Right cardiac atrium (tissue), 5 donors: ENCODE results near the gene ZCCHC3. TPM values are rescaled to one million over a fixed set of nuclear protein-coding genes. Genes with fewer than 3 reads are reported as not detected.

Source experiments
- ATAC-seq, 2 donors: fragments of 200-7000 bp; cut with Tn5 transposase; one replicate each; pipeline versions ENCODE4 v1.8.0 to v1.9.1; 2020; ENCODE audit warnings: moderate library complexity in 2 of 2, mild to moderate bottlenecking in 1 of 2
- DNase-seq, 3 donors: peaks; one replicate each; pipeline ENCODE4 v3.0.0-alpha.2; 2020
- H3K27ac ChIP-seq: one replicate; pipeline ENCODE4 v1.5.1; 2013; ENCODE audit warnings: mild to moderate bottlenecking, low read length, control low read depth, moderate library complexity
- H3K27me3 ChIP-seq: one replicate; pipeline ENCODE4 v1.6.1; 2013; ENCODE audit not compliant: control insufficient read depth, insufficient read depth
- H3K4me1 ChIP-seq: one replicate; pipeline ENCODE4 v1.6.1; 2013; ENCODE audit warnings: low read length; ENCODE audit not compliant: control insufficient read depth, insufficient read depth
- H3K4me3 ChIP-seq: one replicate; pipeline ENCODE4 v1.5.1; 2013; ENCODE audit warnings: low read length, control low read depth
- H3K9me3 ChIP-seq: one replicate; pipeline ENCODE4 v1.6.1; 2013; ENCODE audit warnings: low read length; ENCODE audit not compliant: control insufficient read depth
- WGBS: extraction: QIAGEN DNeasy Blood & Tissue Kit; methylation state at CpG from one replicate; pipeline ENCODE4 v1.1.7; 2013; 5-methylcytosine and 5-hydroxymethylcytosine counted together
- intact Hi-C, 4 donors: fragments of 100-400 bp; cut with DNase I; formaldehyde crosslinking; loops; one replicate each; pipeline versions ENCODE4 v1.11.0 to v1.14.0; 2022 to 2023
- polyA plus RNA-seq: library from polyadenylated mRNA; stranded (reverse); fragments of 200-250 nt; gene quantifications from one replicate; pipeline ENCODE4 v1.2.3, GENCODE V29; 2013
- total RNA-seq, 4 donors: library from RNA; stranded (reverse); fragmentation: NEBNext Ultra II Directional; extraction: Animal tissue kit (Norgen Biotek cat#: 25700); gene quantifications; one replicate each; pipeline ENCODE4 v1.2.1, GENCODE V29; 2021
- donor health status: healthy with polysubstance abuse.
- donor health status: DM: no; HTN: yes; CAD: no.
- donor health status: DM: no; HTN: no; CAD: no.
- donor health status: DM: no; HTN: yes; CAD: no; lungs with severe emphysema.
- donor health status: DM: yes; HTN: yes; CAD: no.

Gene ZCCHC3
- total and polyA plus RNA-seq, 5 donors = 10.5 to 14.3 (median 13.6) TPM

DNA sequence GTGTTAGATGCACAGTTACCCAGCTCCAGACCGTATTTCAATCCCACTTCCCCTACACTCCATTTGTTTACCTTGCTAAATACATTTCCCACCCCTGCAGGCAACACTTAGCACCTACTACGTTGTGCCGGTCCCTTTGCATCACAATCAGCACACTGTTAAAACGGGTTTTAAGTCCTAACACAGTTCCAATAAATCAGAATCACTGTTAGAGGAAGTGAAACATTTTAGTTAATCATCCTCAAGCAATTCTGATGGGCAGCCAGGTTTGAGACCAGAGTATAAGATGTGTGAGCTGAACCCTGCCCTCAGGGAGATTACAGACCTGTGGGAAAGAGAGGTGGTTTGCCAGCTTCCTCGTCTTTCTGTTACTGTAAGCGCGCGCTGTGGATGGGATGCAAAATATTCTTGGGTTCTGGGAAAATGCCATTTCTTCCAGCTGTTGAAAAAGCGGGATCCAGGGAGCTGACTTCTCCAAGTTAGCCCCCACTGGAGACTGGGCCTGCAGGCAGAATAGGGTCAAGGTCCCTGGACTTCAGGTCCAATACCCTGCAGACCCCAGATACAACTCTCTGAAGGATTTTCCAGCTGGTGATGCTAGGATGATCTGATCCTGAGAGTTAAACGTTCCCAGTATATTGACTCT lies 3.1 kb downstream of the ZCCHC3 start:
- DNase-seq (no peak), ATAC-seq (no peak)
- WGBS = 25% methylated on average over 10 of the region's 10 CpGs
- H3K4me3 ChIP-seq = peak overlapping the region; percentile 25
- H3K4me1 ChIP-seq = peaks cover 14% of the 10 kb centered on the region
- H3K9me3 ChIP-seq = no peaks in the 10 kb centered on the region
- no peak overlapping the region for H3K27ac ChIP-seq
- intact Hi-C loops = no loop called here
- H3K27me3 ChIP-seq = no peaks in the 10 kb centered on the region

DNA sequence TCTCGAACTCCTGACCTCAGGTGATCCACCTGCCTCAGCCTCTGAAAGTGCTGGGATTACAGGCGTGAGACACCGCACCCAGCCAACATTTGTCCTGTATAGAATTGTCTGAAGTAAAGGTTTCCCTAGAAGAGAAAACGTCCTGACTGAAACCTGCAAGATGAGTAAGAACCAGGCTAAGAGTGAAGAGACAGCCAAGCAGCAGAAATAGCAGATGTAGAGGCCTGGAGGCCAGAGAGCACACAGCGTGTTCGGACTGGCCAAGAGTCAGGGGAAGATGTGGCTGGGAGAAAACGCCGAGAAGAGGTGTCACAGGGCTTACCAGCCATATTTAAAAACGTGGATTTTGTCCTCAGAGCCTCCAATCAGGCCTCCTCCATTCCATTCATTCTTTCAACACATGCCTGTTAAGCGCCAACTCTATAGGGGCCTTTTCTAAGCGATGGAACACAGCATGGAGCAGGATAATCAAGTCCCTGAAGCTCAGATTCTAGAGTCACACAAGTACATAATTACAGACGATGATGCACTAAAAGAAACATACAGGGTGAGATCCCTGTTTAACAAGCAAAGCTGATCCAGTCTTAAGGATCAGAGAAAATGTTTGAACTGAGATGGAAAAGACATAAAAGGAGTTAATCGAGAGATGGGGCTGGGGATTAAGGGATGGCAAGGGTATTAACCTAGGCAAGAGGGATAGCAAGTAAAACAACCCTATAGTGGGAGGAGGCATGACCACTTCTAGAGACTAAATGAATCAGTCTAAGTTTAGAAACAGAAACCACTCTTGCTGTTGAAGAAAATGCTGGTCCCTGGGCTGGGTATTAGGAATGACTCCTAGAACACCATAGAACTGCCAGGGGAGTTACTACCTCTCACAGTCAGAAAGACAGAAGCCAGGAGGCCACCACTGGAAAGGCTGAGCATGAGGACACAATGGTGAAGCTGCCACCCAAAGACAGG lies 4.8 kb downstream of the ZCCHC3 start:
- intact Hi-C loops = no loop called here
- ATAC-seq (no peak), DNase-seq (no peak)
- 69% methylated on average over 13 of the region's 13 CpGs for WGBS
- Histone ChIP-seq H3K4me1 (peaks cover 14% of the 10 kb centered on the region), H3K27ac (no peak overlapping the region), H3K9me3 (no peaks in the 10 kb centered on the region), H3K27me3 (no peaks in the 10 kb centered on the region), H3K4me3 (no peak overlapping the region)

DNA sequence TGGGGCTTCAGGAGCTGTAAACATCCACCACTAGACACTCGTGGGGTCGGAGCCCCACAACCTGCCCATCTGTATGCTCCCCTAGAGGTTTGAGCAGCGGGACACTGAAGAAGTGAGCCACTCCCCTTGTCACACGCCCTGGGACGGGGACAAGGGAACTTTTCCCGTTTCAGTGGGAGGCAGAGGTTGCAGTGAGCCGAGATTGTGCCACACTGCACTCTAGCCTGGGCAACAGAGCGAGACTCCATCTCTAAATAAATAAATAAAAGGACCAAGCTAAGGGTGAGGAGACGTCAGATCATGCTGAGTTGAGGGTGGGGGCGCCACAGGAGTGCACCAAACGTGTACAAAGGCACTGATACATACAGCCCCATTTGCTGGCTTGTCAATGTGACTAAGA lies 8.4 kb downstream of the ZCCHC3 start:
- Histone ChIP-seq H3K27me3 (no peaks in the 10 kb centered on the region), H3K9me3 (no peaks in the 10 kb centered on the region), H3K4me3 (no peak overlapping the region), H3K27ac (no peak overlapping the region), H3K4me1 (peaks cover 6% of the 10 kb centered on the region)
- intact Hi-C loops = no loop called here
- no peak for DNase-seq
- no peak for ATAC-seq
- 68% methylated on average over 11 of the region's 11 CpGs for WGBS

DNA sequence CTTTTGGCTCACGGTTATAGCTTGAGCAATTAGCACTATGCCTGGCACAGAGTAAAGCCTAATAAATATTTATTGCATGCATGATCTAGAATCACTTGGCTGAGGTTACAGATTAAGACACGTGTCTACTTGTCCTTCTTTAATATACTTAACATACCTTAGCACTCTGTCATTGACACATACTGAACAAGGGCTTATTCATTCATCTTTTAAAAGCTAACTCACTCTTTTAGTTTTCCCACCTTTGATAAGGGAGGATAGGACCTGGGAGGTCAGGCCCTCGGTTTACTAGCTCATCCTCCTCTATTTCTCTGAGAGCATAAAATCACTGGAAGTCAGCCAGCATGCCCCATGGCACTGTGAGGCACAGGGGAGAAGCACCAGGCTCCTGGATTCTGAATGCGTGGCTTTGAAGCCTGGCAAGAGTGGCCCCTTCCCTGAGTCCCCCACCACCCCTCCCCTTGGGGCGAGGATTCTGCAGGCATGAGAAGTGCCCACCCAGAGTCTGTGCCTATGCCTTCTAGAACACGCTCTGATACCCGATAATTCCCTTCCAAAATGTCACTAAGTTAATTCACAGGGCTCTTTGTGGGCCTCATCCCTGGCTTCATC lies 11.2 kb downstream of the ZCCHC3 start:
- H3K9me3 ChIP-seq = no peaks in the 10 kb centered on the region
- no peaks in the 10 kb centered on the region for H3K27me3 ChIP-seq
- DNase-seq = peak in 1 of 3 donors; percentile 55
- intact Hi-C loops = no loop called here
- no peak overlapping the region for H3K27ac ChIP-seq
- no peak overlapping the region for H3K4me3 ChIP-seq
- no peak for ATAC-seq
- no peaks in the 10 kb centered on the region for H3K4me1 ChIP-seq
- 62% methylated on average over 7 of the region's 7 CpGs for WGBS

DNA sequence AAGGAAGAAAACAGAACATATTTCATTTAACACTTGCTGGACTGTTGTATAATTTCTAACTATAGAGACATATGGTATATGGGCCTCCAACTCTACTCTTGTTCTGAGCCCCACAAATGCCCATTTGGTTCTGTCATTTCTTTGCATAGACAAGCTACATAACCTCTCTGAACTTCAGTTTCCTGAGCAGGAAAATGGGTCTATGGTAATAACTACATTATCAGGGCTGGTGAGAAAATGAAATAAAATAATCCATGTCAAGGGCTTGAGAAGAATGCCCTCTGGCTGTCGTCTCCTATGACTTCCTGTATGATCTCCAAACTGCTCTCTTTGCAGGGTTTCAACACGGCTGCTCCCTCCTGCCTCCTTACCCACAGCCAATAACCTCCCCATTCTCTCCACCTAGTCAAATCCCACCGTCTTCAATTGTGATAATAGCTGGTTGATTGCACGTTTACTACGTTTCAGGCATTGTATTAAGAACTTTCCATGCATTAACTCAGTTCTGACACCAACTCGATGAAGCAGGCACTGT lies 12.0 kb downstream of the ZCCHC3 start:
- Histone ChIP-seq H3K27ac (peak overlapping the region; percentile 93), H3K4me3 (peak overlapping the region; percentile 78), H3K9me3 (no peaks in the 10 kb centered on the region), H3K4me1 (no peaks in the 10 kb centered on the region), H3K27me3 (no peaks in the 10 kb centered on the region)
- WGBS = 4% methylated on average over 6 of the region's 6 CpGs
- DNase-seq = no peak
- peak; percentile 20 to 22 for ATAC-seq
- intact Hi-C loops = no loop called here

DNA sequence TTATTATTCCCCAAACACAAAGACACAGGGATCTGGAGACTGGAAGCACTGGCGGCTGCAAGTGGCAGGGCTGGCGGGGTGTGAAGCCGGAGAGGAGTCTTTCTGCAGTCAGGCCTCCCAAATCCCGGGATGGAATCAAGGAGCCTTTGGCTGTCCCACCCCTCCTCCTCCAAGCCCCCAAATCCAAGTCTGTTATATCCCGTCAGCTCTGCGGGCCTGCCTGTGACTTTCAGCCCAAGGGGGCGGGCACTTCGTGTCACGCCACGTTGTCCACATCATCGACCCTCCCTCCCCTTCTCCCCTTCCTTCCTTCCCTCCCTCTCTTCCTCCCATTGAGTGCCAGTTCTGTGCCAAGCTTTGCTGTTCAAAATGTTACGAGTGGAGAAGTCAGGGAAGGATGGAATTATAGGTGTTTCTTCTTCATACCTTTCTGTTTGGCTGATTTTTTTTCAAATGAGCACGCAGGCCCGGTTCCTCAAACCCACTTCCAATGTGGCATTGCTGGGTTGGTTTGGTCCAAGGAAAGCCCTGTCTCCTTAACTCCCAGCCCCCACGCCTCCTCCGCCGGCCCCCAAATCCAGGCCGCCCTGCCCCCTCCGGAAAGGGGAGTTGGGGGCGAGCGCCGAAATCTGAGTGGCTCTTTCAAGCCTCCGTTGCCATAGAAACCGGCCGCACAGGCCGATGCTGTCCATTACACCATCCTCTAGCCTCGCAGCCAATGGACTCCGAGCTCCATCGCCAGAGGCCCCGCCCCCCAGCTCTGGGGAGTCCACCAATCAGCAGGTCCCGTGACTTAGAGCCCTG lies 12.7 kb downstream of the ZCCHC3 start:
- ATAC-seq (peak; percentile 100), DNase-seq (peak; percentile 99)
- intact Hi-C loops = no loop called here
- H3K4me1 ChIP-seq = no peaks in the 10 kb centered on the region
- H3K4me3 ChIP-seq = peak overlapping the region; percentile 78
- no peaks in the 10 kb centered on the region for H3K27me3 ChIP-seq
- 3% methylated on average over 31 of the region's 31 CpGs for WGBS
- H3K9me3 ChIP-seq = no peaks in the 10 kb centered on the region
- peak overlapping the region; percentile 93 for H3K27ac ChIP-seq

DNA sequence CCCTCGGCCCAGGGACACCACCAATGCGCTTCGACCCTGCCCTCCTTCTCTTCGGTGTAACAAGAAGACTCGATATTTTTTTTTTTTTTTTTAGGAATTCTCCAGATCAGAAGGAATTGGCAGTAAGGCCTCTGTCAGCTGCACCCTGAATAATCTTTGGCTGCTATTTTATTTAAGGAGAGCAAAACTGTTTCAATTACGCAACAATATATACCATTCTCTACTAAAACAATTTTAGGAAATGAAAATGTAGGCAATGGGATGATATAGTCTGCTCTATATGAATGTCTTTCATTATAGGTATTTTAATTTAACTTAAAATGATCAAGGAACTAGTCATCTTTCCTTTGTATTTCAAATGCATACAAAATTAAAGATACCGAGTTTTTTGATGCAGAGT lies 13.3 kb downstream of the ZCCHC3 start:
- peak overlapping the region; percentile 78 for H3K4me3 ChIP-seq
- H3K9me3 ChIP-seq = no peaks in the 10 kb centered on the region
- DNase-seq (no peak), ATAC-seq (no peak)
- no peak overlapping the region for H3K27ac ChIP-seq
- no peaks in the 10 kb centered on the region for H3K4me1 ChIP-seq
- intact Hi-C loops = no loop called here
- no peaks in the 10 kb centered on the region for H3K27me3 ChIP-seq
- 4% methylated on average over 7 of the region's 7 CpGs for WGBS

DNA sequence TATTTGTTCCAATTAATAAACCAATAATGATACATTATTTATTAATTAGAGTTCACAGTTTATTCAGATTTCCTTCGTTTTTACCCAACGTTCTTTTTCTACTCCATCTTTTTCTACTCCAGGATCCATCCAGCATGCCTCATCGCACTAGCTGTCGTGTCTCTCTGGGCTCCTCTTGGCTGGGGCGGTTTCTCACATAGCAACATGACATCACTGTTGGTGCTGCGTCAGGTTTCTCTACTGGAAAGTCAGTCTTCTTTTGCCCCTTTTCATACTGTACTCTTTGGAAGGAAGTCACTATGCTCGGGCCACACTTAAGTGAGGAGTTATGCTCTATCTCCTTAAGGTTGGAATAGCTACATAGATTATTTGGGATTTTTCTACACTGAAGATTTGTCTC lies 14.2 kb downstream of the ZCCHC3 start:
- 79% methylated on average over 7 of the region's 7 CpGs for WGBS

DNA sequence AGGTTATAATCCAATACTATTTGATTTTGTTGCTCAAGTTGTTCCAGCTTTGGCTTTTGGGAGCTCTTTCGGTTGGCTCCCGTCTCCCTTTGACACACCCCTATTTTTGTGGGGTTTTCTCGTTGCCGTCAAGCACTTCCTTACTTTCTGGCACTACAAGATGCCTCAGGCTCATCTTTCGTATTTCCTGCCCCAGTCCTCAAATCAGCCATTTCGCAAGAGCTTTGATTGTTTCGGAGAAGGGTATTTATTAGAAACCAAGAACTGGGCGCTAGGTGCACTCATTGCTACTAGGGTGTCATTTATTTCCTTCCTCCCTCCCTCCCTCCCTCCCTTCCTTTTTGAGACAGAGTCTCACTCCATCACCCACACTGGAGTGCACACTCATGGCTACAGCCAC lies 14.7 kb downstream of the ZCCHC3 start:
- intact Hi-C loops = no loop called here
- H3K4me3 ChIP-seq = no peak overlapping the region
- no peak for ATAC-seq
- 86% methylated on average over 8 of the region's 8 CpGs for WGBS
- no peaks in the 10 kb centered on the region for H3K9me3 ChIP-seq
- no peak overlapping the region for H3K27ac ChIP-seq
- DNase-seq = no peak
- no peaks in the 10 kb centered on the region for H3K27me3 ChIP-seq
- H3K4me1 ChIP-seq = no peaks in the 10 kb centered on the region

More for the DNA sequence above, 14.2 kb downstream of the ZCCHC3 start:
- Histone ChIP-seq H3K27ac (no peak overlapping the region), H3K4me3 (no peak overlapping the region), H3K27me3 (no peaks in the 10 kb centered on the region), H3K9me3 (no peaks in the 10 kb centered on the region), H3K4me1 (no peaks in the 10 kb centered on the region)
- no peak for ATAC-seq
- intact Hi-C loops = no loop called here
- no peak for DNase-seq

DNA sequence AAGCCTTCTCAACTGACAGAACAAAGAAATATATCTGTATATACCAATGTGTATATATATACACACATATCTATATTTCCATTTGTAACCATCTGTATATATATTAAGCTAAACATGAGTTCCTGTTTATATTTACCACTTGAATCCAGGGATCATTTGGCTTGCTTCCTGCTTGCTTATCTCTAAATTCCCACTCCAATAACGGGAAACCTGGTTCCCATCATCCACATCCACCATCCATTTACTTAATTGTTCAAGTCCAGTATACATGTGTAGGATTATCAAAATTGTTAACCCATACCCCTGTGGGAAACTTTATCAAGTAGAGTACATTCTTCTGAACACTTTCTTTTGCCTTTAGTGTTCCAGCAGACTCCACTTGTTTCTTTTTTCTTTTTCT lies 15.5 kb downstream of the ZCCHC3 start:
- DNase-seq (no peak), ATAC-seq (no peak)
- Histone ChIP-seq H3K4me3 (no peak overlapping the region), H3K9me3 (no peaks in the 10 kb centered on the region), H3K27ac (no peak overlapping the region), H3K4me1 (no peaks in the 10 kb centered on the region), H3K27me3 (no peaks in the 10 kb centered on the region)
- intact Hi-C loops = no loop called here
- 41% methylated on average over 1 of the region's 1 CpG for WGBS
